ENCODE measurements around the gene SP100.

SP100 gene

DNA sequence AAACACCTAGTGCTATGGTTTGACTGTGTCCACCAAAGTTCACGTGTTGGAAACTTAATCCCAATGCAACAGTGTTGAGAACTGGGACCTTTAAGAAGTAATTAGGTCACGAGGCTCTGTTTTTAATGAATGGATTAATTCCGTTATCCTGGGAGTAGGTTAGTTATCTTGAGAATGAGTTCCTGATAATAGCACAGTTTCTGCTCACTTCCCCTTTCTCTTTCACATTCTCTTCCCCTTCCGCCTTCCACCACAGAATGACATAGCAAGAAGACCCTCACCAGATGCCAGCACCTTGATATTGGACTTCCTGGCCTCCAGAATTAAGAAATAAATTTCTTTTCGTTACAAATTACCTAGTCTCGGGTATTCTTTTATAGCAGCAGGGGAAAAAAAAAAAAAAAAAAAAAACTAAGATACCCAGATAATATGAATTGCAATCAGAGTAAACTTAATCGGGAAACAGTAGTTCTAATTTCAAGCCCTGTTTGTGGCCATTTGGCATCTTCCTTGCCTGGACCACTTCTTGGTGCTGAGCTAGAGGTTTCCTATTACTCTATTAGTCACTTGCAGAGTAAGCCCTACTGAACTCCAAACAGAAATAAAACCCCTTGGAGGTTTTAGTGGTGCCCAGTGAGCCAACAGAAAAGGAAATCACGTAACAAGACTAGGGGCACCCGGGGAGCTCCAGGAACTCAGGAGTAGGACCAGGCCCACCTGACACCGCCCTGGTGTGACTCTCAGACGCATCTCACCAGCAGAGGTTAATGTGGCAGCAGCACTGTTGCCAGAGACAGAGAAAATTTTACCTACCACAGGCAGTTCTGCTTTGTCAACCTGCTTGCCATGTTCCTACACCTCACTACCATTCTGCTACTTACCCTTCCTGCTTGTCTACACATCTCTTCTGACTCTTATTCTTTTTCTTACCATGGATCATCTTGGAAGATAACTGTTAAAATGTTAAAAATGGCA is 149.1 kb downstream of the SP100 start:
- TF ChIP-seq, protein P1, sequence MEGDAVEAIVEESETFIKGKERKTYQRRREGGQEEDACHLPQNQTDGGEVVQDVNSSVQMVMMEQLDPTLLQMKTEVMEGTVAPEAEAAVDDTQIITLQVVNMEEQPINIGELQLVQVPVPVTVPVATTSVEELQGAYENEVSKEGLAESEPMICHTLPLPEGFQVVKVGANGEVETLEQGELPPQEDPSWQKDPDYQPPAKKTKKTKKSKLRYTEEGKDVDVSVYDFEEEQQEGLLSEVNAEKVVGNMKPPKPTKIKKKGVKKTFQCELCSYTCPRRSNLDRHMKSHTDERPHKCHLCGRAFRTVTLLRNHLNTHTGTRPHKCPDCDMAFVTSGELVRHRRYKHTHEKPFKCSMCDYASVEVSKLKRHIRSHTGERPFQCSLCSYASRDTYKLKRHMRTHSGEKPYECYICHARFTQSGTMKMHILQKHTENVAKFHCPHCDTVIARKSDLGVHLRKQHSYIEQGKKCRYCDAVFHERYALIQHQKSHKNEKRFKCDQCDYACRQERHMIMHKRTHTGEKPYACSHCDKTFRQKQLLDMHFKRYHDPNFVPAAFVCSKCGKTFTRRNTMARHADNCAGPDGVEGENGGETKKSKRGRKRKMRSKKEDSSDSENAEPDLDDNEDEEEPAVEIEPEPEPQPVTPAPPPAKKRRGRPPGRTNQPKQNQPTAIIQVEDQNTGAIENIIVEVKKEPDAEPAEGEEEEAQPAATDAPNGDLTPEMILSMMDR (IDR thresholded peaks at IDR 0.05; ENCODE audit: insufficient read depth, low read length, poor library complexity, severe bottlenecking) = no peak
- H3K27me3 ChIP-seq (replicated peaks; ENCODE audit: control insufficient read depth, insufficient read depth, low read length) = no peaks in the 10 kb centered on the region
- no peak overlapping the region for H3K4me3 ChIP-seq (replicated peaks; ENCODE audit: low read depth, low read length)
- peak; percentile 46 for DNase-seq (ENCODE audit: extremely low read depth, insufficient read length)
- H3K36me3 ChIP-seq (ENCODE audit: control insufficient read depth, insufficient read depth, low read length) = no peaks in the 10 kb centered on the region

DNA sequence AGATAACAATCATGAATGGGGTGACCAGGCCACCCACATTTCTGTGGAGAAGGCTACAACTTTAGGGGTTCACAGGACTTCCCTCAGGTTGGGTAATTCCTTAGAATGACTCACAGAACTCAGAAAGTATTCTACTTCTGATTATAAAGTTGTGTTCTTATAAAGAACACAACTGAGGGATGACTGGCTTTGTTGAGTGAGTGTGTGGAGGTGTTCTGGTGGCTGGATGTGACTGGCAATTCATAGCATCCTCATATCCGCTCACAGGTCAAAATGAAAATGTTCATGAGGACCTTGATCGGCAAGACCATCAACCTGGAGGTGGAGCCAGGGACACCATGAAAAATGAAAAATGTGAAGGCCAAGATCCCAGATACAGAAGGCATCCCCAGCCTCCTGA is 153.3 kb downstream of the SP100 start:
- DNase-seq (ENCODE audit: extremely low read depth, insufficient read length) = no peak
- TF ChIP-seq, protein P1 (IDR thresholded peaks at IDR 0.05; ENCODE audit: insufficient read depth, low read length, poor library complexity, severe bottlenecking) = no peak
- no peaks in the 10 kb centered on the region for H3K36me3 ChIP-seq (ENCODE audit: control insufficient read depth, insufficient read depth, low read length)

DNA sequence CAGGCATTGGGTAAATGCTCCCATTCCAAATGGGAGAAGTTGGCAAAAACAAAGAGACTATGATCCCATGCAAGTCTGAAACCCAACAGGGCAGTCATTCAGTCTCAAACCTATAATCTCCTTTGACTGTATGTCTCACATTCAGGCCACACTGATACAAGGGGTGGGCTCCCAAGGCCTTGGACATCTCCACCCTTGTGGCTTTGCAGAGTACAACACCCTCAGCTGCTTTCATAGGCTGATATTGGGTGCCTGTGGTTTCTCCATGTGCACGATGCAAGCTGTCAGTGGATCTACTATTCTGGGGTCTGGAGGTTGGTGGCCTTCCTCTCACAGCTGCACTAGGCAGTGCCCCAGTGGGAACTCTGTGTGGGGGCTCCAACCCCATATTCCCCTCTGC is 155.0 kb downstream of the SP100 start:
- no peak for DNase-seq (ENCODE audit: extremely low read depth, insufficient read length)
- Histone ChIP-seq H3K36me3 (ENCODE audit: control insufficient read depth, insufficient read depth, low read length) (peaks cover 6% of the 10 kb centered on the region), H3K4me3 (replicated peaks; ENCODE audit: low read depth, low read length) (no peak overlapping the region), H3K27me3 (replicated peaks; ENCODE audit: control insufficient read depth, insufficient read depth, low read length) (no peaks in the 10 kb centered on the region)
- TF ChIP-seq, protein P1 (IDR thresholded peaks at IDR 0.05; ENCODE audit: insufficient read depth, low read length, poor library complexity, severe bottlenecking) = no peak

More for the DNA sequence above, 153.3 kb downstream of the SP100 start:
- no peaks in the 10 kb centered on the region for H3K27me3 ChIP-seq (replicated peaks; ENCODE audit: control insufficient read depth, insufficient read depth, low read length)
- no peak overlapping the region for H3K4me3 ChIP-seq (replicated peaks; ENCODE audit: low read depth, low read length)

DNA sequence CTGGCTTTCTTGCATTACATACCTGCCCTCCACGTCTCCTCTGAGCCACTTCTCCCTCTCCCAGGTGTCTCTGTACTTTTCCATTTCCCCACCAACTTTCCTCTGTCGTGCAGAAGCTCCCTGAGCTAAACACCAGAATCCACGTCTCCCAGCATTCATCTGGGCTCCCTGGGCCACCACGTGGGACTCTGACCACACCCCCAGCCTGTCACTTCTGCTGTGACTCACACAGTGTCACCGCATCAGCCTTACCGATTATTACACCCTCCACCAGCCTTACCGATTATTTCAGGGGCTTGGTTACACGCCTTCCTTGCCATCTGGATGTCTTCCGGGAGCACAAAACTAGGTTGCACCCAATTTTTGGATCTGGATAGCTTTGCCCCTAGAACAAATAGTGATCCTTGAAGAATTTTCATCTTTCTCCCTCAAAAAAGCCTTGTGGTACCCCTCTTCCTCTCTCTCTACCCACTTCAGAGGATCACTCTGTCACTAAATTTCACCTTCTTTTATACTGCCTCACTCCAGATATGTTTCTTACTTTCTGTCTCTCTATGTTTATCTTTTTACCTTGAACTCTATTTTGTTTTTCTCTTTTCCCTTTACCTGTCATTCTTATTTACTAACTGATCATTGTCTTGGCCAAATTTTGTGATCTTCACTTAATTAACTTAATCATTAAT is 159.8 kb downstream of the SP100 start:
- Histone ChIP-seq H3K27me3 (replicated peaks; ENCODE audit: control insufficient read depth, insufficient read depth, low read length) (no peaks in the 10 kb centered on the region), H3K4me3 (replicated peaks; ENCODE audit: low read depth, low read length) (no peak overlapping the region), H3K36me3 (ENCODE audit: control insufficient read depth, insufficient read depth, low read length) (peaks cover 12% of the 10 kb centered on the region)
- no peak for DNase-seq (ENCODE audit: extremely low read depth, insufficient read length)
- TF ChIP-seq, protein P1 (IDR thresholded peaks at IDR 0.05; ENCODE audit: insufficient read depth, low read length, poor library complexity, severe bottlenecking) = no peak

DNA sequence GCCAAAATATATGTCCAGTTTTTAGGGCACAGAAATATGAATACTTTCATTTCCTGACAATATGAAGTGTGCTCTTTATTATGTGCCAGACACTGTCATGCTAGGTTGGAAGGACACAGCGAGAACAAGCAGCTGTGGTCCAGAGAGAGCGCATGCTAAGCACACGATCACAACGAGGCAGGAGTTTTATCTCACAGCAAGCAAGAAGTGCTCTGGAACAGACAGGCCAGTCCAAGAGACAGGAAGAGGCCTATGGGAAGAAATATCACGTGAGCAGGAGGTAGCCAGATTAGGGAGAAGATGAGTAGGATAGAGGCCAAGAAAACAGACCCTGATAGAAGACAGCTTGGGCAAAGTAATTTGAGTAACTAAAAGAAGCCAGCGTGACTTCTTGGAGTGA is 161.1 kb downstream of the SP100 start:
- DNase-seq (ENCODE audit: extremely low read depth, insufficient read length) = no peak
- peaks cover 12% of the 10 kb centered on the region for H3K36me3 ChIP-seq (ENCODE audit: control insufficient read depth, insufficient read depth, low read length)
- TF ChIP-seq, protein P1 (IDR thresholded peaks at IDR 0.05; ENCODE audit: insufficient read depth, low read length, poor library complexity, severe bottlenecking) = no peak

More for the DNA sequence above, 161.1 kb downstream of the SP100 start:
- Histone ChIP-seq H3K27me3 (replicated peaks; ENCODE audit: control insufficient read depth, insufficient read depth, low read length) (no peaks in the 10 kb centered on the region), H3K4me3 (replicated peaks; ENCODE audit: low read depth, low read length) (no peak overlapping the region)

All from GM06990 (cell line).